Spleen (tissue), 11 donors: Measurements from ENCODE around the gene RIC8B. TPM values are rescaled to one million over a fixed set of nuclear protein-coding genes. Genes with fewer than 3 reads are reported as not detected.

Experiments used
- DNase-seq: peaks from one replicate; pipeline ENCODE4 v3.0.0-alpha.2; 2020
- H3K27ac ChIP-seq, 8 donors: fragments of 200-600 bp; sonication (generic) in 7 of 8; 1 replicate in 4 of 8; 2 replicates in 4 of 8; pipeline versions ENCODE4 v1.5.0 to v1.8.0; 2016 to 2021; ENCODE audit warnings: inconsistent platforms in 4 of 8, mild to moderate bottlenecking in 4 of 8, moderate library complexity in 1 of 8
- H3K27me3 ChIP-seq, 7 donors: fragments of 200-600 bp; sonication (generic) in 6 of 7; replicated peaks in 1 of 7; 1 replicate in 4 of 7; 2 replicates in 3 of 7; pipeline versions ENCODE4 v1.5.0 to v1.8.0; 2016 to 2021; ENCODE audit warnings: inconsistent platforms in 3 of 7, mild to moderate bottlenecking in 1 of 7
- H3K36me3 ChIP-seq, 6 donors: fragments of 200-600 bp; sonication (generic) in 5 of 6; 1 replicate in 4 of 6; 2 replicates in 2 of 6; pipeline versions ENCODE4 v1.5.0 to v1.8.0; 2016 to 2021; ENCODE audit warnings: inconsistent platforms in 2 of 6
- H3K4me1 ChIP-seq, 6 donors: fragments of 200-600 bp; sonication (generic) in 5 of 6; 1 replicate in 3 of 6; 2 replicates in 3 of 6; pipeline versions ENCODE4 v1.5.0 to v1.8.0; 2016 to 2021; ENCODE audit warnings: inconsistent platforms in 3 of 6
- H3K4me3 ChIP-seq, 8 donors: fragments of 200-600 bp; sonication (generic) in 7 of 8; 1 replicate in 4 of 8; 2 replicates in 4 of 8; pipeline versions ENCODE4 v1.5.0 to v1.8.0; 2016 to 2021; ENCODE audit warnings: inconsistent platforms in 4 of 8, mild to moderate bottlenecking in 4 of 8, moderate library complexity in 2 of 8
- H3K9me3 ChIP-seq, 8 donors: fragments of 200-600 bp; sonication (generic) in 7 of 8; 1 replicate in 4 of 8; 2 replicates in 4 of 8; pipeline versions ENCODE4 v1.5.0 to v1.8.0; 2016 to 2021; ENCODE audit warnings: inconsistent platforms in 4 of 8
- CTCF ChIP-seq, 11 experiments: fragments of 200-600 bp in 7 of 11; fragments of 450-650 bp in 4 of 11; sonication (generic) in 4 of 11; IDR thresholded peaks in 8 of 11; conservative IDR thresholded peaks in 3 of 11; 1 replicate in 7 of 11; 2 replicates in 4 of 11; pipeline versions ENCODE4 v1.4.0 to v1.8.0; 2016 to 2021; ENCODE audit warnings: antibody characterized with exemption in 11 of 11, inconsistent platforms in 4 of 11, mild to moderate bottlenecking in 1 of 11
- POLR2A ChIP-seq, 3 donors: fragments of 450-650 bp; IDR thresholded peaks; one replicate each; pipeline ENCODE4 v1.5.1; 2017; ENCODE audit warnings: antibody characterized with exemption in 3 of 3, mild to moderate bottlenecking in 1 of 3
- POLR2AphosphoS5 ChIP-seq, 3 donors: sonication (generic); formaldehyde crosslinking; IDR thresholded peaks; one replicate each; pipeline ENCODE4 v1.5.1; 2017; ENCODE audit warnings: antibody characterized with exemption in 3 of 3
- WGBS, 5 donors: extraction: QIAGEN DNeasy Blood & Tissue Kit in 3 of 5; methylation state at CpG; one replicate each; pipeline versions ENCODE4 v1.1.5 to v1.1.7; 2013 to 2018; 5-methylcytosine and 5-hydroxymethylcytosine counted together
- intact Hi-C: fragments of 100-400 bp; cut with DNase I; formaldehyde crosslinking; loops from one replicate; pipeline ENCODE4 v1.15.0; 2023; ENCODE audit warnings: low total_unique reads
- polyA plus RNA-seq, 3 donors: library from polyadenylated mRNA; stranded (reverse); fragments of 200-250 nt; gene quantifications; one replicate each; pipeline ENCODE4 v1.2.1, GENCODE V29; 2013
- total RNA-seq, 7 donors: library from RNA; depleted of rRNA in 3 of 7; stranded (reverse); fragments of >200 nt in 3 of 7; fragmentation: NEBNext Ultra II Directional in 4 of 7; extraction: Animal tissue kit (Norgen Biotek cat#: 25700) in 4 of 7; gene quantifications; one replicate each; pipeline versions ENCODE4 v1.1.0 to v1.2.1, GENCODE V29; 2016 to 2021
- donor health status: healthy with polysubstance abuse.
- donor health status: DM: no; HTN: no; CAD: no; lungs with moderate emphysema.
- donor health status: DM: no; HTN: no; CAD: no.
- donor health status: Bipolar disorder and iron deficiency.
- donor health status: healthy.
- donor health status: DM: no; HTN: no; CAD: no.
- donor health status: DM: yes; HTN: yes; CAD: no.

RIC8B gene
- total and polyA plus RNA-seq, 10 donors, result 1.9 to 21.3 (median 14.1) TPM

DNA sequence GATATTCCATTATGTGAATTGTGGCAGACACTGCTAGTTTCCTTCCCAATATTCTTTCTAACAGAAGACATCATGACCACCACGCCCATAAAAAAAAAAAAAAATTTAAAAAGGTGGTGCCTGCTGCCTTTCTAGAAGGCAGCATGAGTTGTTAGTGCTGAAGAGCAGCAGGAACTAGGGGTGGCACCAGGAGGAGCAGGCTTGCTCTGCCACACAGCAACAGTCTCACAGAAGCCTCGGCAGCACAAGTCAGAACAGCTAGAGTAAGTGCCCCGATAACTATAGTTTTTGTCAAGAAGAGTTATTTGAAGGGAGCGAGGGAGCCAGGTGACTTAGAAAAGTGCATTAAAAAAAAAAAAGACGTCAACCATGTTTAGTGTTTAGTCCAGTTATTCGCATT is 114.8 kb downstream of the RIC8B start:
- Histone ChIP-seq H3K4me1 (no peaks in the 10 kb centered on the region), H3K27me3 (peaks cover 0 to 52% (median 0%) of the 10 kb centered on the region in 7 donors), H3K27ac (no peak overlapping the region), H3K36me3 (peaks cover 0 to 43% (median 12%) of the 10 kb centered on the region in 6 donors), H3K4me3 (no peak overlapping the region), H3K9me3 (no peaks in the 10 kb centered on the region)
- WGBS, 5 donors, result 87 to 95% (median 88%) methylated on average over 6 of the region's 6 CpGs
- intact Hi-C loops, result no loop called here
- no peak for TF ChIP-seq CTCF (IDR thresholded peaks at IDR 0.05 in 8 of 11, conservative IDR thresholded peaks at IDR 0.05 in 3 of 11)
- TF ChIP-seq POLR2A (IDR thresholded peaks at IDR 0.05), result no peak
- TF ChIP-seq POLR2AphosphoS5 (IDR thresholded peaks at IDR 0.05), result no peak
- DNase-seq, result no peak

DNA sequence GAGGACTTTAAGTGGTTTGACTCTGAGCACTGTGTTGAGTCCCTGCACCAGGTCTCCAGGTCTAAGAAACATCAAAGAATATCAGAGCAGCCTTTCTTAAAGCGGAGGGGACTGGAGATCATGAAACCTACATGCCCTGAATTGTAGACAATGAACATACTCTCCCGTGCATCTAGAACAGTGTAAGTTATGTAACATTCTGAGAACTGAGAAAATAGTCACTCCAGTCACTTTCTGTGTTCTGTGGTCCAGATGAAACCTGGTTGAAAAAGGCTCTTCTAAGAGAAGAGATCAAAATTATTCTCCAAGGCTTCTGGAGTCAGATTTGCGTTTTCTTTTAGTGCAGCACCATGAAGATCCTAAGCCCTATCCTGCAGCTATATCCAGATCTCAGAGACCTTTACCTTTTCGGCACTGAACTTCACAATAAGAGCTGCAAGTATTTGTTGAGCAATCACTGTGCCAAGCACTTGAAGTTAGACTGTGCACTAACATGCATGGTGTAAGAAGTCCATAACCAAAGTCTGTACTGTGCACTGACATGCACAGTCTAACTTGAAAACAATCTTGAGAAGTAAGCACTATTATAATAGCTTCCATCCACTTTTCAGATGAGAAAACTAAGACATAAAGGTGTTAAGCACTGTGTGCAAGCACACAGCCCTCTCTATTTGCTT is 115.6 kb downstream of the RIC8B start:
- Histone ChIP-seq H3K36me3 (peaks cover 0 to 36% (median 11%) of the 10 kb centered on the region in 6 donors), H3K27ac (no peak overlapping the region), H3K4me1 (no peaks in the 10 kb centered on the region), H3K27me3 (peaks cover 0 to 53% (median 0%) of the 10 kb centered on the region in 7 donors), H3K4me3 (no peak overlapping the region), H3K9me3 (no peaks in the 10 kb centered on the region)
- no peak for DNase-seq
- intact Hi-C loops, result no loop called here
- no peak for TF ChIP-seq POLR2A (IDR thresholded peaks at IDR 0.05)
- TF ChIP-seq POLR2AphosphoS5 (IDR thresholded peaks at IDR 0.05), result no peak
- no peak for TF ChIP-seq CTCF (IDR thresholded peaks at IDR 0.05 in 8 of 11, conservative IDR thresholded peaks at IDR 0.05 in 3 of 11)
- WGBS, 5 donors, result 88 to 97% (median 92%) methylated on average over 4 of the region's 4 CpGs

DNA sequence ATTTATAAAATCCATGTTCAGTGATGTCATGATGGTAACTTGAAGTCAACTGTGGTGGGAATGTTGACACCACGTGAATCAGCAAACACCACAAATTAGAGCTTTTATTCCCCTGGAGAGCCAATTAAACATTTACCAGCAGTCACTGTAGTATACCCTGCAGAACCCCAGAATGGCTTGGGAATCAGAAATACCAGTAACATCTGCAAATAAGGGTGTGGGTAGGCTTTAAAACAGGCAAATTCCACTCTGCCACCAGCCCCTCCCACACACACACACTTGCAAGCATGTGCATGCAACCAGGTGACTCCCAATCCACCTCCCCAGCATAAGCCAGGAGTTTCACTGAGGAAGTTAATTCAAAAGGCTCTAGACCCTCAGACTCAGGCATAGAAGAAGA is 117.6 kb downstream of the RIC8B start:
- TF ChIP-seq CTCF (IDR thresholded peaks at IDR 0.05 in 8 of 11, conservative IDR thresholded peaks at IDR 0.05 in 3 of 11) (no peak), POLR2A (IDR thresholded peaks at IDR 0.05) (no peak), POLR2AphosphoS5 (IDR thresholded peaks at IDR 0.05) (no peak)
- intact Hi-C loops, result no loop called here
- DNase-seq, result no peak
- Histone ChIP-seq H3K36me3 (peaks cover 0 to 16% (median 1%) of the 10 kb centered on the region in 6 donors), H3K27me3 (peaks cover 0 to 61% (median 3%) of the 10 kb centered on the region in 7 donors), H3K4me3 (no peak overlapping the region), H3K27ac (no peak overlapping the region), H3K4me1 (no peaks in the 10 kb centered on the region), H3K9me3 (no peaks in the 10 kb centered on the region)
- WGBS, 5 donors, result 73 to 82% (median 80%) methylated on average over 1 of the region's 1 CpG

DNA sequence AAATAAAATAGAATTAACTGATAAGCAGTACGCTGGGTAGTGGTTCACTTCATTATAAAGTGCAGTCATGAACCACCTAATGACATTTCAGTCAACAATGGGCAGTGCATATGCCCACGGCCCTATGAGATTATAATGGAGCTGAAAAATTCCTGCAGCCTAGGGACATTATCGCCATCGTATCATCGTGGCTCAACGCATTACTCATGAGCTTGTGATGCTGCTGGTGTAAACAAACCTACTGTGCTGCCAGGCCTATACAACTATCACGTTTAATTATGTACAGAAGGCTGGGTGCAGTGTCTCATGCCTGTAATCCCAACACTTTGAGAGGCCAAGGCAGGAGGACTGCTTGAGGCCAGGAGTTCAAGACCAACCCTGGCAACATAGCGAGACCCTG is 119.0 kb downstream of the RIC8B start:
- Histone ChIP-seq H3K4me1 (no peaks in the 10 kb centered on the region), H3K9me3 (no peaks in the 10 kb centered on the region), H3K36me3 (peaks cover 0 to 2% (median 0%) of the 10 kb centered on the region in 6 donors), H3K4me3 (no peak overlapping the region), H3K27me3 (peaks cover 0 to 75% (median 11%) of the 10 kb centered on the region in 7 donors), H3K27ac (no peak overlapping the region)
- WGBS, 5 donors, result 82 to 97% (median 91%) methylated on average over 8 of the region's 8 CpGs
- no peak for TF ChIP-seq POLR2A (IDR thresholded peaks at IDR 0.05)
- no peak for TF ChIP-seq POLR2AphosphoS5 (IDR thresholded peaks at IDR 0.05)
- no peak for TF ChIP-seq CTCF (IDR thresholded peaks at IDR 0.05 in 8 of 11, conservative IDR thresholded peaks at IDR 0.05 in 3 of 11)
- intact Hi-C loops, result no loop called here
- no peak for DNase-seq
